GM13976 (cell line): ENCODE results near the gene THSD8.

Experiments used
- DNase-seq: peaks from one replicate; pipeline ENCODE4 v3.0.0; 2012; ENCODE audit warnings: low spot score
- in situ Hi-C: fragments of 300-500 bp; cut with MboI; formaldehyde crosslinking; loops from one replicate; pipeline ENCODE4 v1.12.0; 2022; ENCODE audit warnings: low sequenced_read_pairs, mixed read lengths, inconsistent platforms; ENCODE audit not compliant: unreplicated experiment
- TF ChIP-seq, protein P1 (sequence below): IDR thresholded peaks from 2 replicates; pipeline ENCODE4 v1.5.1; 2012; ENCODE audit warnings: borderline replicate concordance, mild to moderate bottlenecking; ENCODE audit not compliant: insufficient read depth; ENCODE audit errors: extremely low read depth, missing control alignments, control extremely low read depth

THSD8 gene

DNA sequence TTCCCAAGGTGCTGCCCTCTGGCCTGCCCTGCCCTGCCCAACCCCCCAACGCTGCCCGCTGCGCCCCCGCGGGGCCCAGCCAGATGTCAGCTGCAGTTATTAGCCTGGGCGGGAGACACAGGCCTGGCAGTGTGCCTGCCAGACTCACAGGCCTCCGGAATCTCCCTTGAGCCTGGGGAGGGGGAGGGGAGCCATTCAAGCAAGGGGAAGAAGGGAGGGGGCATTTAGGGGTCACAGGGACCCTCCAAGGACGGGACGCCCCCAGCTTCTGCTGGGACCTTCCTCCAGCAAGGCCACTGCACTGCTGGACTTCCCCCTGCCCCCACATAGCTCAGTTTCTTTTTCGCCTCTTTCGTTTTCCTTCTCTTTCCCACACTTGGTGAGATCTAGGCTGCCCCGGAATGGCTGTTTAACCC, 13.2 kb upstream of the THSD8 start:
- in situ Hi-C loops = no loop called here
- TF ChIP-seq, protein P1, sequence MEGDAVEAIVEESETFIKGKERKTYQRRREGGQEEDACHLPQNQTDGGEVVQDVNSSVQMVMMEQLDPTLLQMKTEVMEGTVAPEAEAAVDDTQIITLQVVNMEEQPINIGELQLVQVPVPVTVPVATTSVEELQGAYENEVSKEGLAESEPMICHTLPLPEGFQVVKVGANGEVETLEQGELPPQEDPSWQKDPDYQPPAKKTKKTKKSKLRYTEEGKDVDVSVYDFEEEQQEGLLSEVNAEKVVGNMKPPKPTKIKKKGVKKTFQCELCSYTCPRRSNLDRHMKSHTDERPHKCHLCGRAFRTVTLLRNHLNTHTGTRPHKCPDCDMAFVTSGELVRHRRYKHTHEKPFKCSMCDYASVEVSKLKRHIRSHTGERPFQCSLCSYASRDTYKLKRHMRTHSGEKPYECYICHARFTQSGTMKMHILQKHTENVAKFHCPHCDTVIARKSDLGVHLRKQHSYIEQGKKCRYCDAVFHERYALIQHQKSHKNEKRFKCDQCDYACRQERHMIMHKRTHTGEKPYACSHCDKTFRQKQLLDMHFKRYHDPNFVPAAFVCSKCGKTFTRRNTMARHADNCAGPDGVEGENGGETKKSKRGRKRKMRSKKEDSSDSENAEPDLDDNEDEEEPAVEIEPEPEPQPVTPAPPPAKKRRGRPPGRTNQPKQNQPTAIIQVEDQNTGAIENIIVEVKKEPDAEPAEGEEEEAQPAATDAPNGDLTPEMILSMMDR = no peak
- DNase-seq = peak; percentile 82

DNA sequence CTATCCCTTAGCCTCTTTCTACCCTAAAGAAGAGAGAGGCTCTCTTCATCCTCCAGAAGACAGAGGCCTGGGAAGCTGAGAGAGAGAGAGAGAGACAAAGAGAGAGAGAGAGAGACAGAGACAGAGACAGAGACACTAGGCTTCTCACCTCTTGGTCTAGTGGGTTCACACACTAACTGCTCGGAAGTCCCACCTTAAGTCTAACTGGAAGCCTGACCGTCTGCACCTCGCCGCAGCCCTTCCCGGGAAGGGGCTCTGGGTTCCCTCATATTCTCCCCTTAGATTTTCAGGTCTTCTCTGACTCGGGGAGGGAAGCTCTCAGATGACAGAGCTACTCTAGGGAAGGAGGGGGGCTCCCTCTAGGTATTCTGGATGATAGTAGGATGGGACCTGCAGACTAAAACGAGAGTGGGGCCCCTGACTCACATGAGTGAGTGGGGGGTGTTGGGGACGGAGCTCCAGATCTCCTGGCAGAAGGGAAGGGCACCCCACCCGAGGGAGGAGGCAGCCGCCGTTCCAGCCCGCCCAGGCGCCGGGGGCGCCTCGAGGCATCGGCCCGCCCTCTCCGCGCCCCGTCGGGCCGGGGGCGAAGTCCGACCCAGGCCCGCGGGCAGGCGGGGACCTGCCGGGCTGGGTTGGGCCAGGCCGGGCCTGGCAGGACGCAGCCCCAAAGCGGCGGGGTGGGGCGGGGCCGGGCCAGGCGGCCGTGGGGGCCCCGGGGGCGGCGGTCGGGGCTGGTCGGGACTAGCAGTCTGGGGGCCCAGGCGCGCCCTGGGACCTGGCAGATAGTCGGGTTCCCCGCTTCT, 12.6 kb upstream of the THSD8 start:
- no peak for DNase-seq
- in situ Hi-C loops = no loop called here
- TF ChIP-seq, protein P1 = no peak

DNA sequence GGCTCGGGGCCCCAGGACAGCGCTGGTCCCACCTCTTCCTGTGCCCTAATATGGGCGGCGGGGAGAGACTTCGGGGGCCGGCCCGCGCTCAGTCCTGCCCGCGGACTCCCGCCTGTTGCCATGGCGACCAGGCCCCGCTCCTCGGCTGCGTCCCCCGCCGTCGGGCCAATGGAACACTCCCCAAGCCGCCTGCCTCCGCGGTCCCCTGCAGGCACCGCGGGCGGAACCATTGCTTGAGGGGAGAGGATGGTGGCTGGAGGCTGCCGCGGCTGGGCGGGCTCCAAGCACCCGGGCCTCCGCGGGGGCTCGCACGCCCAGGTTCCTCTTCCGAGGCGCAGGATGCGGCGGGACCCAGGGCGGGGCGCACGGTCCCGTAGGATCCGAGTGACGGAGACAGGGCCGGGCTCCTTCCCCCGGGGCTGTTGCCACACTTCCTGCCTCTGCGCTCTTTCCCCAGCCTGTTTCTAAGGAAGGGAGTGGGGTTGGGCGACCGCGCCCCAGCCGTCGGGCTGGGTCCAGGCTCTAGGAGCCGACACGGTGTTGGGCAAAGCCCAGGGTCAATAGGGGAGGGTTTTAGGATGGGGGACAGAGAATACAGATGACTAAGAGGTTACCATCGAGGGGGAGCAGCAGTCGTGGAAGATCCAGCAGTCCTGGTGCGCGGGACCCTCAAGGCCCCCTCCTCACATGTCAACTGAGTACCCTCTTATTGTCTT, 11.8 kb upstream of the THSD8 start:
- TF ChIP-seq, protein P1 = no peak
- in situ Hi-C loops = no loop called here
- DNase-seq = peak; percentile 95

DNA sequence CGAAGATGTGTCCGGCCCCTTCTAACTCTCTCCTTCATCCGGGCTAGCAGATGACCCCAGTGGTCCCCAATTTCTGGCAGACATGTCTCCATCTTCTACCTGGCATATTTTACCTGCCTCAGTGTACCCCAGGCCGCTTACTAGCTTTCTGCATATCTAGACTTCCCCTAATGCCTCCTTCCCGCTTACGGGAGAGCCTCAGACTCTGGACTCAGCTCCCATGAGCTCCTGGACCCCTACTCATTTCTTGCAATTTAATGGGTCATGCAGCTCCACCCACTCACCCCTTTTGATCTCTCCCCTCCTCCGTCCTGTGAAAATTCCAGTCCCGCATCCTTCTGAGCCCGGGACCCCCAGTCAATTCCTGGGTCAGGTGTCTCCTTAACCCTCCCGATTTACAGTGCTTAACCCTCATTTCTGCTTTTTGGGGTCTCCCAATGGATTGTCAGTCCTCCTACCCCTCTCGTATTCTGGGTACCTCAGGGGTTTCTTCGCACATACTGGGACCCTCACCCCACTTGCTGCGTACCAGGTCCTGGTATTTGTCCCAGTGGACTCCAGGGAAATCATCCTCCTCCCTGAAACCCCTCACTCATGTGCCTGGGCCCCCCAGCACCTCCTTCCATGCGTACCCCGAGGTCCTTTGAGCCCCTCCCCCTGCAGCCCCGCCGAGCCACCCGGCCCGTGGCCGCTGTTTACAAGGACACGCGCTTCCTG, 11.1 kb upstream of the THSD8 start:
- in situ Hi-C loops = no loop called here
- TF ChIP-seq, protein P1 = no peak
- DNase-seq = no peak

DNA sequence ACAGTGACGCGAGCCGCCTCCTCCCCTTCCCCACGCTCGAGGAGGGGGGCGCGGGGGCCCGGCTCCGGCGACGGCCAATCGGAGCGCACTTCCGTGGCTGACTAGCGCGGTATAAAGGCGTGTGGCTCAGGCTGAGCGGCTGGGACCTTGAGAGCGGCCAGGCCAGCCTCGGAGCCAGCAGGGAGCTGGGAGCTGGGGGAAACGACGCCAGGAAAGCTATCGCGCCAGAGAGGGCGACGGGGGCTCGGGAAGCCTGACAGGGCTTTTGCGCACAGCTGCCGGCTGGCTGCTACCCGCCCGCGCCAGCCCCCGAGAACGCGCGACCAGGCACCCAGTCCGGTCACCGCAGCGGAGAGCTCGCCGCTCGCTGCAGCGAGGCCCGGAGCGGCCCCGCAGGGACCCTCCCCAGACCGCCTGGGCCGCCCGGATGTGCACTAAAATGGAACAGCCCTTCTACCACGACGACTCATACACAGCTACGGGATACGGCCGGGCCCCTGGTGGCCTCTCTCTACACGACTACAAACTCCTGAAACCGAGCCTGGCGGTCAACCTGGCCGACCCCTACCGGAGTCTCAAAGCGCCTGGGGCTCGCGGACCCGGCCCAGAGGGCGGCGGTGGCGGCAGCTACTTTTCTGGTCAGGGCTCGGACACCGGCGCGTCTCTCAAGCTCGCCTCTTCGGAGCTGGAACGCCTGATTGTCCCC, 10.4 kb upstream of the THSD8 start, which contains the start of gene JUNB:
Gene JUNB, plus strand, starts transcription at position 142 of the 706 bp plus-strand sequence. Its CDS starts 286 bp downstream, at position 428.
- TF ChIP-seq, protein P1 = no peak
- in situ Hi-C loops = no loop called here
- peak; percentile 91 for DNase-seq

DNA sequence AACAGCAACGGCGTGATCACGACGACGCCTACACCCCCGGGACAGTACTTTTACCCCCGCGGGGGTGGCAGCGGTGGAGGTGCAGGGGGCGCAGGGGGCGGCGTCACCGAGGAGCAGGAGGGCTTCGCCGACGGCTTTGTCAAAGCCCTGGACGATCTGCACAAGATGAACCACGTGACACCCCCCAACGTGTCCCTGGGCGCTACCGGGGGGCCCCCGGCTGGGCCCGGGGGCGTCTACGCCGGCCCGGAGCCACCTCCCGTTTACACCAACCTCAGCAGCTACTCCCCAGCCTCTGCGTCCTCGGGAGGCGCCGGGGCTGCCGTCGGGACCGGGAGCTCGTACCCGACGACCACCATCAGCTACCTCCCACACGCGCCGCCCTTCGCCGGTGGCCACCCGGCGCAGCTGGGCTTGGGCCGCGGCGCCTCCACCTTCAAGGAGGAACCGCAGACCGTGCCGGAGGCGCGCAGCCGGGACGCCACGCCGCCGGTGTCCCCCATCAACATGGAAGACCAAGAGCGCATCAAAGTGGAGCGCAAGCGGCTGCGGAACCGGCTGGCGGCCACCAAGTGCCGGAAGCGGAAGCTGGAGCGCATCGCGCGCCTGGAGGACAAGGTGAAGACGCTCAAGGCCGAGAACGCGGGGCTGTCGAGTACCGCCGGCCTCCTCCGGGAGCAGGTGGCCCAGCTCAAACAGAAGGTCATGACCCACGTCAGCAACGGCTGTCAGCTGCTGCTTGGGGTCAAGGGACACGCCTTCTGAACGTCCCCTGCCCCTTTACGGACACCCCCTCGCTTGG, 9.6 kb upstream of the THSD8 start:
- TF ChIP-seq, protein P1 = no peak
- no peak for DNase-seq
- in situ Hi-C loops = no loop called here
